COLO829 (cell line): ENCODE measurements around the gene NUMBL.

ENCODE experiments used
- DNase-seq: peaks from one replicate; pipeline ENCODE4 v3.0.0; 2012; ENCODE audit warnings: low spot score

The NUMBL gene

DNA sequence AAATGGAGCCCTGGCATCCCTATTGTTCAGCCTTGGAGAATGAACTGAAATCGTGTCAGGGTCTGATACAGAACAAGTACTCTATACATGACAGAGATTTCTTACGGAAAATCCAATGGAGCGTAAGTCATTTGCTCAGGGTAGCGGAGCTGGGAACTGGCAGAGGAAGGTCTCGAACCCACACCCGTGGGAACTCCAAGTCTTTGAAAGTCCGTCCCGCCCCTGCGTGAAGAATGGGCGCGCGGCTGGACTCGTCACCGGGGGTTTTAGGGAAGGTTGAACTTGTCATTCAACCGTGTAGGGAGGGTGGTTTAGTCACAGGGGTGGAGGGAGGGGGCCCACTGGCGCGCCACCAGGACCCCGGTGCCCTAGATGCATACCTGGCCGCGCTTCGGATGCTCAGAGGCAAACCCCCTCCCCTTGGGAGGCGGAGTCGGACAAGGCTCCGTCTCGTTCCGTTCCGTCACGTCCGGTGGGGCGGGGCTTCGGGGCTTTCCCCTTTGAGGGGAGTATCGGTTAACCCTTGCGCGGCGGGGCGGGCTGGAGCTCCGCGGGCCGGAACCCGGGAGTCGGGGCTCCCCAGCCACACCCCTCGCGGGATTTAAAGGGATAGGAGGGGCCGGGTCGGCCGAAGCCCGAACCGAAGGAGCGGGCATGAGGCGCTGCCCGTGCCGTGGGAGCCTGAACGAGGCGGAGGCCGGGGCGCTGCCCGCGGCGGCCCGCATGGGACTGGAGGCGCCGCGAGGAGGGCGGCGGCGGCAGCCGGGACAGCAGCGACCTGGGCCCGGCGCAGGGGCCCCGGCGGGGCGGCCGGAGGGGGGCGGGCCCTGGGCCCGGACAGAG is 26.3 kb upstream of the NUMBL start, which contains the start of the genes COQ8B and ITPKC:
TSS of gene COQ8B (minus strand) at position 405 of the 843 bp plus-strand sequence. CDS start 2,254 bp downstream, outside the sequence.
TSS of gene ITPKC (plus strand) at position 631 of the 843 bp plus-strand sequence. CDS start at position 655, 24 bp downstream.
- DNase-seq = peak; percentile 96

DNA sequence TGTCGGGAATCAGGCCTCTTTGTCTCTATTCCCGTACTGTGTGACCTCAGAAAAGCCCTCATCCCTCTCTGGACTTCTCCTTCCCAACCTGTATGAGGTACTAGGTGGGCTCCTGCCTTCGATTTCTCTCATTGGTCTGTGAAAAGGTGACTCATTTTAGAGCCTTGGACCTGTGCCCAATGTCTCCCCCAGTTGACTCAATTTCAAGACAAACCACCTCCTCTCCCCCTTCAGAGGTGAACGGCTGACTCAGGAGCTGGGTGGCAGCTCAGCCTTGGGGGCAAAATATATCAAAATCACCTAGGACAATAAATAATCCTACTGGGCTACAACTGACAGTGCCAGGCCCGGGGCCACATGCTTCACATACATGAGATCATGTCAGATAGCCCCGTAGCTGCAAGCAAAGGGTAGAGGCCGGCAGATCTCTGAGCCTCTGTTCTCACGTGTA is 25.6 kb upstream of the NUMBL start:
- peak; percentile 49 for DNase-seq

DNA sequence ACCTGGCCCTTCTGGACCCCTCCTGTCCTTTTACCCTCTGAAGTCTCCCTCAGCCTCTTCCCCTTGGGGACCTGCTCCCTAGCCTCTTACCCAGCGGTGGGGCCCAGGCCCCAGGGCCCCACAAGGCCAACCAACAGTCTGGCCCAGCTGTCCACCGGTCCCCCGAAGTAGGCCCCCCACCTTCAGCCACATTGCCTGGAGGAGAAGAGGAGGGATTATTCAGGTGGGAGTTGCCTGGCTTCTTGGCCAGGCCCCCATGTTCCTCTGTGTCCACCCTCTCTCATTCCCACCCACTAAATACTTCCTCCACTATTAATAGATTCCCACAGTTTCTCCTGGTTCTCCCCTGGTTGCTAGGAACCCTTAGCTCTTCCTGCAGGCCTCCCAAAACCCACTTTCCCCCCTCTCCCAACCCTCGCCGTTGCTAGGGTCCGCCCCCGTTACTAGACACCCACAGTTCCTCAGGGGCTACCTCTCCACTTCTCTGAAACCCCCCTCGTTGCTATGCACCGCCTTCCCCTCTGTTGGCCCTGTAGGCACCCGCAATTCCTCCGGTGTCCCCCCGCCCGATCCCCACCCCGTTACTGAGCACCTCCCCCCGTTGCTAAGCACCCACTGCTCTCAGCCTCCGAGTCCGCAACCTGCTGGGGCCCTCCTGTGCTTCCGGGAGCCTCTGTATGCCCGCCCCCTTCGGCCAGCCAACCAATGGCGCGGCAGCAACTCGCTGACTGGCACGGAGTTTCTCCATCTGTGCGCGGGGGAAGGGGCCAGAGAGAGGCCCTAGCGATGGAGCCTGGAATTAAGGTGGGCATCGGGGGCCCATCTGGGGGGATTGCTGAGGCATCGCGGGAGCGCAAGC is 24.2 kb upstream of the NUMBL start:
- peak; percentile 81 for DNase-seq

DNA sequence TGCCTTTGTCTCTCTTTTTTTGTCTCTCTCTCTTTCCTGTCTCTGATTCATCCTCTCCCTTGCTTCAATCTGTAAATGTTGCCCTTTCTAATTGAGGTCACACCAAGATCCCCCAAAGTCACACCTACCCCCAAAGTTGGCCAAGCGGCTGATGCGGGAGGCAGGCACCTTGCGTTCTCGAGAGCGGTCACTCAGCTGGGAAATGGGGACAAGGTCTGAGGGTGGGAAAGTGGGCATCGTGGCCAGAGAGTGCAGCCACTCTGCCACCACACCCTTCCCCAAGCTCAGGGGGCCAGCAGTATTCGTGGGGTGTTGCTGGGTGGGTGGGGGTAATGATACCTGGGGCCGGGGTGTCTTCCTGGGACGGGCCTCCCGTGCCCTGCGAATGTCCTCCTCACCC is 23.5 kb upstream of the NUMBL start:
- DNase-seq = no peak

DNA sequence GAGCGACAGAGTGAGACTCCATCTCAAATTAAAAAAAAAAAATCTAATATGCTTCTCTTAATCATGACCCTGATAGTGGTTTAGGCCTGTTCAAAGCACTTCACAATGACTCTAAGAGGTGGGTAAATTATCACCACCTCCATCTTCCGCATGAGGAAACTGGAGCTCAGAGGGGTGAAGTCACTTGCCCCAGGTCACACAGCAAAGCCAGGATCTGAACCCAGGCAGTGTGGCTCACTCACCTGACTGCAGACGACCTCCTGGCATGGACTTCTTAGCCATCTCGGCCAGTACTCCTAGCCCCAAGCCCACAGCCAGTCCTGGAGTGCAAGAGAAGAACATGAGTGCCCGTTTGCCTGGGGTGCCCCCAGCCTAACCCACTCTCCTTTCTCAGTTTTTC is 19.4 kb upstream of the NUMBL start:
- DNase-seq = no peak

DNA sequence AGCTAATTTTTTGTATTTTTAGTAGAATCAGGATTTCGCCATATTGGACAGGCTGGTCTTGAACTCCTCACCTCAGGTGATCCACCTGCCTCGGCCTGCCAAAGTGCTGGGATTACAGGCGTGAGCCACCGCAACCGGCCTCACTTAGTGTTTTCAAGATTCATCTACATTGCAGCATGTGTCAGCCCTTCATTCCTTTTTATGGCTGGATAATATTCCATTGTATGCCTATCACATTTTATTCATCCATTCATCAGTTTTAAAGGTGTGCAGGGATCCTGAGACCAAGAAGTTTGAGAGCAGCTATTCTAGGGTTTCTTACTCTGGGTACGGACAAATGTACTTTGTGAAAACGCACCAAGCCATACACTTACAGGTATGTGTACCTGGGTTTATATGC is 17.2 kb upstream of the NUMBL start:
- DNase-seq = no peak

DNA sequence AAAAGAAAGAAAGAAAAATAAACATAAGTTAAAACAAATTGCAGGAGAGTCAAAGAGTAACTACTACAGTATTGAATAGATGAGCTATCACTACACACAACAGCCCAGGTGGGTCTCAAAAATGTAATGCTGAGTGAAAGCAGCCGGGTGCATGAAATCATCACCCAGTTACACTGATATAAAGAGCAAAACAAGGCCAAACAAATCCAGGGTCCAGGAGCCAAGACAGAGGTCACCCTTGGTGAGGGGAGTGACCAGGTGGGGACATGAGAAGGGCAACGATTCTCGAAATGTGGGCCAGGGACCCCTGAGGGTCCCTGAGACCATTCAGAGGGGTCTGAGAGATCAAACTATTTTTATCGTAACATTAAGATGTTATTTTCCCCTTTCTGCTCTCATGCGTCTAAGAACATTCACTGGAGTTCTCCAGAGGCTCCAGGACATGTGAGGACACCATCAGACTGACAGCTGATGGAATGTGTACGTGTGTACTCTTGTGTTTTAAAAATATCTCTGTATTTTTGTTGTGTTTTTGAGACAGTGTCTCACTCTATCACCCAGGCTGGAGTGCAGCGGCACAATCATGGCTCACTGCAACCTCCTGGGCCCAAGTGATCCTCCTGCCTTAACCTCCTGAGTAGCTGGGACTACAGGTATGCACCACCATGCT is 15.6 kb upstream of the NUMBL start:
- DNase-seq = no peak

DNA sequence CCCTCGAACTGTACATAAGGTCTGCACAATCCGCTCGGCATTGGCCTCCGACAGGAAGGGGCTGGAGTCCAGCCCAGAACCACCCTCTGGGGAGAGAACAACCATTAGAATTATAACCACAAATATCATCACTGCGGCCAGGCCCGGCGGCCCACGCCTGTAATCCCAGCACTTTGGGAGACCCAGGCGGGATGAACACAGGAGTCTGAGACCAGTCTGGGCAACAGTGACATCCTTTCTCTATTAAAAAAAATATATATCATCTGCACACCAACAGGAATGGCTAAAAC is 14.9 kb upstream of the NUMBL start:
- DNase-seq = no peak

DNA sequence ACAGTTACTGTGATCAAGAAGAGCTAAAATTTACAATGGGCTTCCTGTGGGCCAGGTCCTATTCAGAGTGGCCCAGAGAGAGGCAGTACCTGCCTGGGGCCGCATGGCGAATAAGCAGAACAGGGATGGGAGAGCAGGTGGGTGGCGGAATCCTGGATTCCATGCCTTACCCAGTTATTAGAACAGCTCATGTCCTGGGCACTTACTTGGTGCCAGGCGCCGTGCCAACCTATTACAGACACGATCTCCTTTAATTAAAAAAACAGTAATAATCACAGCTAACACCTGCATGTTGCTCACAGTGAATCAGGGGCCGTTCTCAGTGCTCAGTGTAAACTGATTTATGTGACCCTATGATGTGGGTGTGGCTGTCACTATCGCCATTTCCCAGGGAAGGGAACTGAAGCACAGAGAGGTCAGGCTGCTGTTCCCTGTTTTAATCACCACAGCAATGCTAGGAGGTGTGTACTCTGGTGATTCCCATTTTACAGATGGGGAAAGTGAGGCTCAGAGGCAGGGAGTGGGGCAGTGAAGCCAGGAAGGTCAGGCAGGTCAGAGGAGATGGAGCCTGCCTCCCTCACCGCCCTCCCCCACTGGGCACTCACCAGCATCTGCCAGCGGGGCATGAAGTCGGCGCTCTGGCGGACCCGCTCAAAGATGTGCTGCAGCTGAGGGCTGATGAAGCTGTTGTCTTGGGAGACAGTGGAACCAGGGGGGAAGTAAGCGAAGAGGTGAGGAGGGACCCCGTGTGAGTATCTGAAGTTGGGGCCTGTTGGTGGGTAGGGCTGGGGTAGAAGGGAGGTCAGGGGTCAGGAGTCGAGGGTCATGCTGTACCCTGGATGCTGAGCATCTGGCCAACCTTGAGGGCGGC is 14.3 kb upstream of the NUMBL start:
- no peak for DNase-seq

DNA sequence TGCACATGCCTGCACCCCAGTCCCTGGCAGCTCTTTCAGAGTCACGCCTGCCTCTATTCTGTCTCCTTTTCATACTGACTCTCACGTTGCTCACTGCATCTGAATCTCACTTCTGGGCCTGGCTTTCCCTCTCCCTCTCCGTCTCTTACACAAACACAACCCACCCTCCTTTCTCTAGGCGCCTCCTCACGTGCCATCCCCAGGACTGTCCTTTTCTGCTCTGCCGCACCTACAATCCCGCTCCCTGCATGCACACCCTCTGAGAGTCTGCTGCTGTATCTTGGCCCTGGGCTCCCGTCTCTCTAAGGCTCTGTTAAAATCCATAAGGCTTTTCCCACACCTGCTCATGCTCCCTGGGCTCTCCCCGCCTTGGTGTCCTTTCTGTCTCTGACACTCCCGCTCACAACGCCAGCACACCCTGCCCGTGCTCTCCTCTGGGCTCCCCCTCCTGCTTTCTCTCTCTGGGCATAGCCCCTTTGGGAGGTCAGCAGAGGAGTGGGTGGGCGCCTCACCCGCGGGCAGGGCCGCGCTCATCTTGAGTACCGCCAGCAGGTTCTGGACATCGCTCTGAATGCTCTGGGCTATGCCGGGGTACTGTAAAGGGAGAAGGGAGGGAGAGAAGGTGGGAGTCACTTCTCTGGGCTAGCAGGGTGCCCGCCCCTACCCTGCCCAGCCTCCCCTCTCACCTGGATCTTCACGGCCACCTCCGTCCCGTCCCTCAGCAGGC is 12.7 kb upstream of the NUMBL start:
- no peak for DNase-seq

DNA sequence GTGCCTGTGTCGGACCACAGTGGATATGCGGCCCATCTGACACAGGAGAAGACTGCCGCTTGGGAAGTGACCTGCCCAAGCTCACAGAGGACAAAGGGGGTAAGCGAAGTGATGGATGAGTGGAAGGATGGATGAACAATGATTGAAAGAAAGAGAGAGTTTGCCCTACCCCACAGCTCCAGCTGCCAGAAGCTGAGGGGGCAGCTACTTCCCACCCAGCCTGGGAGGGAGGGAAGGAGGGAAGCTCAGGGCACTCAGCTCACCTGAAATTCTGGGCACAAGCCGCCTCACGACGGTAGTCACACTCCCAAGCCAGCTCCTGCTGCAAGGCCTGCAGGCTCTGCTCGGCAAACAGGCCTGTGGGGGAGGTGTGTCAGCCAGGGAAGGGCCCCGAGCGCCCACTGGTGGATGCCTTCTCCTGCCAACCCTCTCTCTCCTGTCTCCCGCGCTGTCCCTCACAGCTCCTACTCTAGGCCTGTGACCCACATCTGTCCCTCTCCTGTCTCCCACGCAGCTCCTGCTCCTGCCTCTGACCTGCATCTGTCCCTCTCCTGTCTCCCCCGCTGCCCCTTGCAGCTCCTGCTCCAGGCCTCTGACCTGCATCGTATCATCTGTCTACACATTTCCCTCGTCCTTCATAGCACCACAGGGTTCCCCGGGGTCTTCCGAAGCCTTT is 12.0 kb upstream of the NUMBL start:
- DNase-seq = no peak

DNA sequence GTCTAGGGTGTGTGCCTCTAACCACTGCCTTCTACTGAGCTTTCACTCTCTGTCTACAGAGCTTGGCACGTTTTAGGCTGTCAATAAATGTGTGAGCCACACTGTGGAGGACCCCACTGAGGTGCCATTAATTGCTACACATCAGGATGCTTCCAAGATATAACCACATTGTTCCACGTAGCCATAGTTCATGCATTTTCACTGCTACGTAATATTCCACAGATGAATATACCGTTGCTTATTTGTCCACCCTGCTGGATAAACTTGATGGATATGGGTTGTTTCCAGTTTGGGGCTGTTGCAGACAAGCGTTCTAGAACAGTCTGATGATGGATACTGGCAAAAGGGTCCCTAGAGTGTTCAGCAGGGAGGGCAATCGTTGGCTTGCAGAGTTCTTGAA is 11.3 kb upstream of the NUMBL start:
- DNase-seq = no peak

DNA sequence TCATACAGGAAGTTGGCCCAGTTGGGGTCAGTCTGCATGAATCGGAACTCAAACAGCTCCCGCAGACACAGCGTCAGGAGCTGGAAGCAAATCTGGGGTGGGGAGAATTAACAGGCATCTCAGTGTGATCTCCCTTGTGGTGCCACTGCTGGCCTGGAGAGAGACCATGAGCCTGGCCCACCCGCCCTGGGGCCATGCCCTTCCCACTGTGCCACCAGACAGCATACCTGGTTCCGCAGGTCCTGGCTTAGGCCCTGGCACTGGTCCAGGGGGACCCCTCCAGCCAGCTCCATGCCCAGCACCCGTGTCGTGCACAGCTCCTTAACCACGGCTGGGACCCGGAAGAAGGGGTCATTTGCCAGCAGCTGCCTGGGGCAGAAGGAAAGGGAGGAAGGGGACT is 9.6 kb upstream of the NUMBL start:
- DNase-seq = no peak

DNA sequence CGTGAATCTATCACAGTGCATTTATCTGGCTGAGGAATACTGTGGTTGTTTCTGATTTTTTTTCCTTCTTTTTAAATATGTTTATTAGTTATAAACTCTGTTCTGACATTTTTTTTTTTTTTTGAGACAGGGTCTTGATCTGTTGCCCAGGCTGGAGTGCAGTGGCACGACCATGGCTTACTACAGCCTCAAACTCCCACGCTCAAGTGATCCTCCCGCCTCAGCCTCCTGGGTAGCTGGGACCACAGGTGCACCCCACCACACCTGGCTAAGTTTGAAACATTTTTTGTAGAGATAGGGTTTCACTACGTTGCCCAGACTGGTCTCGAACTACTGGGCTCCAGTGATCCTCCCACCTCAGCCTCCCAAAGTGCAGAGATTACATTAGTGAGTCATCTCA is 6.6 kb upstream of the NUMBL start:
- no peak for DNase-seq

DNA sequence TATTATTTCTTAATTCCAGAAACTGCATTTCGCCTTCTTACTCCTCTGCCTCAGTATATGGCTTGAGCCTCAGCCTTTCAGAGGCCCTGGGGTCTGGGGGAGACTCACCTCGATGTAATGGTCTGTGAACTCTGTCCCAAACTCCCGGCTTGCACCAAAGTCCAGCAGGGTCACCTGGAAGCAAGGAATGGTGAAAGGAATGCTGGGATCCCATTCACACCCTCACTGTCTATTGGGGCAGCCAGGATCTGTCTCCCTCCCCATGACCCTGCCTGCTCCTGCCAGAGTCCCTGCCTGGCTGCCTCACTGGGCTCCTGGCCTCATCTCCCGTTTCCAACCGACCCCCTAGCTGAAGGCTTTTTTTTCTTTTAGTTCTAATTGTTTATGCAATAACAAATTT is 5.4 kb upstream of the NUMBL start:
- no peak for DNase-seq

DNA sequence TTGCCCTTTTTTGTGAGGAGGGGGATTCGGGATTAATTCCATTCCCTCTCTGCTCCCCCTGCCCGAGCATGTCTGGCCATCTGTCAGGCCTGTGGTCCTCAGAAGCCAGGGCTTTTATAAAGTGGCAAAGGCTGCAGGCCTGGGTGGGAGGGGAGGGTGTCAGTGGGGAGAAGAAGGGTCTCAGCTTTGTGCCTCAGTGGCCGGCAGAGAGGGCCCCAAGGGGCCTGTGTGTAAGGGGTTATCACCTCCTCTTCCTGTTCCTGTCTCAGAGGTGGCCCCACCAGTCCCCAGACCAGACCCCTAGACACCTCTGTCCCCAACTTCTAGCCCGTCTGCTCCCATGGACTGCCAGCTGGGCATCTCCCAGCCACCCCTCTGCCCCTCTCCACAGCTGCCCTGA is 3.4 kb upstream of the NUMBL start:
- no peak for DNase-seq

DNA sequence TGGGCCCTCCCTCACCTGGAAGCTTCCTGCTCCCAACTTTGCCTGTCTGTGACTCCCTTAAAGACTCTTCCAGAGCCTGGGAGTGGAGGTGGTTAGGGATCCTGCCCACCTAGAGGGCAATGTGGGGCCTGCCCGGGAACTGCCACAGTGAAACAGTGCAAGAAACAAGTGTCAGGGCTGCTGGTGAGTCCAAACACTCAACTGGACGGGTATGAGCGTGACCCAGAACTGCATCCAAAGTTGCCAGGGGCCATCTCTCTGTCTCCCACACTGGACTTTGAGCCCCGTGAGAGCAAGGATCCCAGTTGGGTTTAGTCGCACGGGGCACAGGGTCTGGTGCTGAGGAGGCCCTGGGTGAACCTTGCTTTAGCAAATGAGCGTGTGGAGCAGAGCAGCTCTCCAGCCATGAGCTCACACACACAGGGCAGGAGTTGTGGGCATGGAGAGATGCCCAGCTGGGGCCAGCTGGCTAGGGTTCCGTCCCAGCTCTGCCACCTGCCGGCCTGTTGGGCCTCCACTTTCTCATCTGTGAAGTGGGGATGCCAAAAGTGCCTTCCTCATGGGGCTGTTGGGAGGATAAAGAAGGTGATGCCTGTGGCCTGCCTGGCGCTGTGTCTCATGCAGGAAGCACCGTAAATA is 2.8 kb upstream of the NUMBL start:
- DNase-seq = no peak

DNA sequence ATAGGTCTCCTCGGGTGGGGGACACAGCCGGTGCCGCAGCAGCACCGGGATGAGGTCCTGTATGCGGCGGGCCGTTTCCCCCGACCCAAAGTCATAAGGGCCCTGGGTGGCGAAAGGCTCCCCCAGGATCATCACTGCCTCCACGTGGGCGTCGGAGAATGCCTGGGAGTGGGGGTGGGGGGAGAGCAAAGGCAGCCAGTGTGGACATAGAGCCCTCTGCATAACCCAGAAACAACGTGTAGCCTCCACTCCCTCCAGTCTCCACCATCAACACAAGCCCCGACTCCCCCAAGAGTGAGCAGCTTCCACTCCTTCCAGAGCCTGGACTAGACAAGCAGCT is 1.7 kb upstream of the NUMBL start:
- DNase-seq = no peak

DNA sequence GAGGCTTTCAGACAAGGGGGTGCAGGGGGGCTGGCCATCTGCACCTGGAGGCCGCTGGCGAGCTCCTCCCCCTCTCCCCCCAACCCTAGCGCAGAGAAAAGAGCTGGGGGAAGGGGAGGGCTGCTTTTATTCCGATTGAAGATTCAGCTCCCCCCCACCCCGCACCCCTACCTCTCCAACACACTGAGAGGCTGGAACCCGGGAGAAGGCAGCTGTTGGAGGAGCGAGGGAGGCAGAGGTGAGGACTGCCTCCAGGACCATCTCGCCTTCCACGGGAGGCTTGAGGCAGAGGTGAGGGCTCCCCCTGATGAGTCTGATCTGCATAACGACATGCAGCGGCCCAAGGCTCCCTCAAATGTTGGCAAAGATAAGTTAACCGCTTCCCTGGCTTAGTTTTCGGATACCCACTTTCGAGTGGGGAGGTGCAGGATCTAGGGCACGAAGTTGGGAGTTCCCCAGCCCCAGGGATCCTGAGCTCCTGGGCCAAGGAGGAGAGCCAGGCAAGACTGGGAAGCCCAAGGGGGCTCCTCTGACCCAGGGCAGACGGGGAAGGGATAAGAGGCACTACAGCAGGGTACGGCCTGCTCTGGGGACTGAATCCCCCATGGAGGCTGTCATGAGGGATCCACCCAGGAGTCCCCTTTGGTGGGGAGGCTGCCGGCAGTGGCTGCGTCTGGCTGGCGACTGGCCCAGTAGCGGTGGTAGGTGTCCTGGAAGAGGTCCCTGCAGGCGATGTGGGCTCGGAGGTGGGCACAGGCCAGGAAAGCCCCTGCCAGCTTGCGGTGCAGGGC is 1.2 kb upstream of the NUMBL start:
- no peak for DNase-seq
